GM12875 (cell line): ENCODE measurements around the gene GRAMD2A.

Experiments
- H3K4me3 ChIP-seq: one replicate; pipeline ENCODE4 v1.5.1; 2011; ENCODE audit warnings: low read depth, low read length, control low read depth
- TF ChIP-seq, protein P1 (sequence below): IDR thresholded peaks from 2 replicates; pipeline ENCODE4 v1.5.1; 2011; ENCODE audit warnings: low read depth, mild to moderate bottlenecking, control low read depth, inconsistent platforms, low read length, moderate library complexity, borderline replicate concordance; ENCODE audit not compliant: insufficient read depth

GRAMD2A gene

GRCh38 chr15:72178976-72179585, 18.5 kb downstream of the GRAMD2A start:
- TF ChIP-seq, protein P1, sequence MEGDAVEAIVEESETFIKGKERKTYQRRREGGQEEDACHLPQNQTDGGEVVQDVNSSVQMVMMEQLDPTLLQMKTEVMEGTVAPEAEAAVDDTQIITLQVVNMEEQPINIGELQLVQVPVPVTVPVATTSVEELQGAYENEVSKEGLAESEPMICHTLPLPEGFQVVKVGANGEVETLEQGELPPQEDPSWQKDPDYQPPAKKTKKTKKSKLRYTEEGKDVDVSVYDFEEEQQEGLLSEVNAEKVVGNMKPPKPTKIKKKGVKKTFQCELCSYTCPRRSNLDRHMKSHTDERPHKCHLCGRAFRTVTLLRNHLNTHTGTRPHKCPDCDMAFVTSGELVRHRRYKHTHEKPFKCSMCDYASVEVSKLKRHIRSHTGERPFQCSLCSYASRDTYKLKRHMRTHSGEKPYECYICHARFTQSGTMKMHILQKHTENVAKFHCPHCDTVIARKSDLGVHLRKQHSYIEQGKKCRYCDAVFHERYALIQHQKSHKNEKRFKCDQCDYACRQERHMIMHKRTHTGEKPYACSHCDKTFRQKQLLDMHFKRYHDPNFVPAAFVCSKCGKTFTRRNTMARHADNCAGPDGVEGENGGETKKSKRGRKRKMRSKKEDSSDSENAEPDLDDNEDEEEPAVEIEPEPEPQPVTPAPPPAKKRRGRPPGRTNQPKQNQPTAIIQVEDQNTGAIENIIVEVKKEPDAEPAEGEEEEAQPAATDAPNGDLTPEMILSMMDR: no peak
- no peak overlapping the region for H3K4me3 ChIP-seq

DNA sequence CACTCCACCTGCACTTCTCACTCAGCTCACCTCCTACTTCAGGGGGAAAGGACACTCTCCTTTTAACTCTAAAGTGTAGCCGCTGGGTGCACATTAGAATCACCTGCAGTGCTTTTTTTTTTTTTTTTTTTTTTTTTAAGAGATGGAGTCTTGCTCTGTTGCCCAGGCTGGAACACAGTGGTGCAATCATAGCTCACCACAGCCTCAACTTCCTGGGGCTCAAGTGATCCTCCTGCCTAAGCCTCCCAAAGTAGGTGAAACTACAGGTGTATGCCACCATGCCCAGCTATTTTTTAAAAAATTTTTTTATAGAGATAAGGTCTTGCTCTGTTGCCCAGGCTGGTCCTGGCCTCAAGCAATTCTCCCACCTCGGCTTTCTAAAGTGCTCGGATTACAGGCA, 20.8 kb downstream of the GRAMD2A start:
- TF ChIP-seq, protein P1: no peak
- H3K4me3 ChIP-seq: no peak overlapping the region

GRCh38 chr15:72176159-72176558, 21.4 kb downstream of the GRAMD2A start:
- H3K4me3 ChIP-seq: no peak overlapping the region
- TF ChIP-seq, protein P1: no peak

- TF ChIP-seq, protein P1: no peak
- H3K4me3 ChIP-seq: no peak overlapping the region
These were observed 22.2 kb downstream of the GRAMD2A start for GRCh38 chr15:72175186-72176044.

DNA sequence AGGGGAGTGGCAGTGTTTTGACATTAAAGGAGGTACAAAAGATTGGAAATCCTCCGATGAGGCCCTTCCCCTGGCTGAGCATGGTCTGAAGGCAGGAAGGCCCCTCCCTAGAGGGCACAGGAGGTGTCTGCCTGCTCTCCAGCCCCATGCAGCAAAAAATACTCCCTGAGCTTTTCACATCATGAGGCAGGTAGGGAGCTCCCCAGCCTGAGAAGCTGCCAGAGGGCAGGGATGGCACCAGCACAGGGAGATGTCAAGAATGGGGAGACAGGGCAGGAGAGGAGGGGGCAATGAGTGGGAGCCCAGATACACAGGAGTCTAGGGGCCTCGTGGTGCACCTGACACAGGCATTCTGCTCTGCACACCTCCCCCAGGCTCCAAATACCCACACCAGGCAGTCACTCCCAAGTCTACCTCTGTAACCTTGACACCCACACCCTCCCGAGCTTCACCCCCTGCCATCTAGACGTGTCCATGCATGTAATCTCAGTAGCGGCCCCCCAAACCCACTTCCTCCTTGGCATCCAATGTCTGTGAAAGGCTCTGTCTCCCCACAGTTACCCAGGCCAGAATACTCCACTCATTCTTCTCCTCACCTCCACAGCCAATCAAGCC, 22.9 kb downstream of the GRAMD2A start:
- TF ChIP-seq, protein P1: no peak
- H3K4me3 ChIP-seq: no peak overlapping the region

- TF ChIP-seq, protein P1: no peak
- no peak overlapping the region for H3K4me3 ChIP-seq
These were observed 23.6 kb downstream of the GRAMD2A start for GRCh38 chr15:72173864-72174550.
